GM19238 (cell line): ENCODE measurements around the gene DAZL.

Experiments used
- DNase-seq: peaks from one replicate; pipeline ENCODE4 v3.0.0; 2011; ENCODE audit warnings: low spot score; ENCODE audit not compliant: insufficient read length

DAZL gene

DNA sequence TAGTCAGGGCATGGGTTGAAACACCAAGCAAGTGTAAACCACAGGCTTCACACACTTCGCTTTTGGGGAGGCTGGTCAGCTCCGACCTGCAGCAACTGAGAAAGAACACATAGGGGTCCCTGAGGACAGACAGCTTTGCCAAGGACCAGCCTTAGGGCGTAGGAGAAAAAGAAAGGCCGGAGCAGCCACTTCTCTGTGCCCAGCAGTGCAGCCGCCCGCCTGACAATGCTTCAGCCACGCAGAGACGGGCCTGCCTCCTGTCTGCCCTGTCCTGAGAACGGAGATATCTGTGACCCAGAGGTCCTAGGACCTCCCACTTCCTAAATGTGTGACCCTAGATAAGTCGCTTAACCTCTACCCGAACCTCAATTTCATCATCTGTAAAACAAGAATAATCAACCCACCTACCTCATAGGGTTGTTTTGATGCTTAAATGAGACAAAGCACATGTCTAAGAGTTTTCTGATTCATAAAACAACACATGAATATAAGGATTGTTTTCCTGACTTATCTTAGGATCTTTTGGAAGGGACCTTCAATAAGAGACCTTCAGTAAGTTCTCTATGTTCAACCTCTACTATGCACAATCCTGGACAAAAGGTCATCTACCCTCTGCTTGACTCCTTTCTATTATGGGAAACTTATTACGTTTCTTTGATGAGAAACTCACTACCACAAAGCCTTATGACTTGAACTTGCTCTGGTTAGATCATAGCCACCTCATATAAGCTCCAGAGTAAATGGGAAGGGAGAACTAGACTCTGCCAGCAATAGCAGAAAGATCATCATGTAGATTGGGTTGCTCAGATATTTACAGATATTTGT is 58.8 kb downstream of the DAZL start:
- no peak for DNase-seq

DNA sequence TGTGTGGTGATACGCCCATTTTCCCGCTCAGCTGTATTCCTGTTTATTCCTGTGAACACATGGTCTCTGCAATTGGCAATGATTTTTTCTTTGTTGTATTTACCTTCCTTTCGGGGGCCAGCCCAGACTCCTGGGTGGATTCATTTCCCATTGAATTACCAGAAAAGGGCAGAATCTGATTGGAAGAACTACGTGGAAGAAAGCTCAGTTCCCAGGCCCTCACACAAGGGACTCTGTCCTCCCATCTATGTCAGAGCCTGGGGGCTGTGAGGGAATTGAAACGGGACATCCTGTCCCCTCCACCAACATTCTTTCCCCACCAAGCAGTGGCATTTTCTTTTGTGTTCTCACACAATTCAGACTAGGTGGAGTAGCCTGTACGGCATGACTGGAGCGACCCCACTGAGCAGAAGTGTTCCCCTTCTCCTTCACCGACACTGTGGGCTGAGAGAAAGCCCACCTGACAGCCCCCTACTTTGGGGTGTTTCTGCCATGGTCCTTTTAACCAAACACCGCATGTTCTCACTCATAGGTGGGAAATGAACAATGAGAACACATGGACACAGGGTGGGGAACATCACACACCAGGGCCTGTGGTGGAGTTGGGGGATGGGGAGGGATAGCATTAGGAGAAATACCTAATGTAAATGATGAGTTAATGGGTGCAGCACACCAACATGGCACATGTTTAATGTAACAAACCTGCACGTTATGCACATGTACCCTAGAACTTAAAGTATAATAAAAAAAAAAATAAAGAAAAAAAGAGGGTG is 59.6 kb downstream of the DAZL start:
- DNase-seq, result no peak

DNA sequence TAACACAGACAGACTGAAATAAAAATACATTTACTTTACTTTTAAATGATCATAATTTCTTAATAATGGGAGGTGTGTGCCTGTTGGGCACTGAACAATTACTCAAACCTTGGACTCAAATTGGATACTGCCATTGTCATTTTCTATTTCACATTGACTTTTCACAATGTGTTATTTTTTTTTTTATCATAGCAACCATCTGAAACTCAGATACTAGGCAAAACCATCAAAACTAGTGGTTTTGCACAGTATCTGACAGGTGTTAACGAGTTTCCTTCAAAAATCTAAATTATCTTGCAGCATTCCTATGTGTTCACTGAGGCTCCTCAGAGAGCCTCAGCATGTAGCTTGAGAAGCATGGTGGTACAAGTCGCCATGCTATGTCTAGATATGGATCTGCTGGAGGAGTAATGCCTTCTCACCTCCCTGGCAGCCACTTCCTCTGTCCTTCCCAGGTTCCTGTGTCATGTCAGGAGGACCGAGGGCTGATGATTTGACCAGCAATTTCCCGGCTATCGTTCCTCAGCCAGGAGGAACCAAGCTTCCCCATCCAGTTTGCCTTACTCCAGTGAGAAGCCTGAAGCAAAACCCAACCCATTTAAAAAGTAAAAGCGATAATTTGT is 61.9 kb downstream of the DAZL start:
- no peak for DNase-seq

DNA sequence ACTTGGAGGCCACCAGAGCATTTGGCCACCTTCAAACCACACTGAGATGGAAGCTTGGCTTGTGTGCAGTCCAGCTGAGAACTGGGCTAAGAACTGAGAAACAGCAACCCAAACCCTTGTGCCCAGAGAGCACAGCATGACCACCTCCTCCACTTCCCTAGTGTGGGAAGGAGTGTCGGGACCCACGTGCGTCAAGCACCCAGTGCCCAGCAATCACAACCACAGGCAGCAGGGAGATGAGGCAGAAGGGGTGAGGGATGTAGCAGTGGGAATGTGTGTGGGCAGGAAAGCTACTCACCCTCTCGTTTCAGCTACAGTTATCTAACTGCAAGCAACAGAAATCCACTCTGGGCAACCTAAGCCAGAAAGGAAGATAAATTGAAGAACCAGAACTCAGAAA is 66.7 kb downstream of the DAZL start:
- no peak for DNase-seq

DNA sequence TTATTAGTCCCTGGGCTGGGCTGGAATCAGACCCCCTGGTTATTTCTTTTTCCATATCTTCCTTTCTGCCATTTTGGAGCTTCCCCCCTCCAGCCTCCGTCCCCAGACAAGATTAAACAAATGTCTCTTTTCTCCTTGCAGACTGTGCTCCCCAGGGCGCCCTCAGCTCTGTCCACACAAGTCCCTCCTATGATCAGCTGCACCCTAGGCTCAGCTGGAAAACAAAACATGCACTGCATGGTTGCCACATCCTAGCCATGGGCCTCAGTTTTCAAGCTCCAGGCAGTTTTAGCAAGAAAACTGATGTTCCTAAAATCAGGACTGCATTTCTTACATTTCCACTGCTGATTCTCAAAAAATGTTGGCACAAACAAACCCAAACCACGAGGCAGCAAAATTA is 68.2 kb downstream of the DAZL start:
- no peak for DNase-seq
